A673 (cell line): Measurements from ENCODE around the gene LPP.

ENCODE experiments used
- CTCF ChIP-seq: fragments of 300-800, 200-600 bp; sonication (generic); conservative IDR thresholded peaks from 2 replicates; pipeline ENCODE4 v1.5.1; 2017; ENCODE audit warnings: low read depth, mild to moderate bottlenecking, antibody characterized with exemption, low read length, moderate library complexity, mixed read lengths
- EZH2 ChIP-seq: fragments of 200-600 bp; sonication (generic); IDR thresholded peaks from 2 replicates; pipeline ENCODE4 v1.6.1; 2017; ENCODE audit warnings: borderline replicate concordance, low read depth, mild to moderate bottlenecking, mixed read lengths, antibody characterized with exemption, low read length; ENCODE audit not compliant: poor library complexity, severe bottlenecking

GRCh38 chr3:188863999-188864406, 710.0 kb downstream of the LPP start:
- no peak for TF ChIP-seq CTCF
- no peak for TF ChIP-seq EZH2
